Activated CD8-positive, alpha-beta memory T cell treated with anti-CD3 and anti-CD28 coated beads for 36 hours (primary cell): ENCODE measurements around the gene SURF4. TPM values are rescaled to one million over a fixed set of nuclear protein-coding genes. Genes with fewer than 3 reads are reported as not detected.

Experiments used
- total RNA-seq, 2 experiments: library from RNA; stranded (reverse); gene quantifications; one replicate each; pipeline ENCODE4 v1.2.3, GENCODE V29; 2021

The SURF4 gene
- total RNA-seq, 2 experiments from 2014 or later: 260 to 276 TPM

Other genes with a start within 250 kb of the SURF4 start
- 1 to 10 TPM; 2.5 to 3.1 TPM for gene GBGT1, start 212.1 kb downstream of the SURF4 start, total RNA-seq
- not detected for gene OBP2B, start 166.8 kb downstream of the SURF4 start, total RNA-seq
- not detected for gene ABO, start 100.9 kb downstream of the SURF4 start, total RNA-seq
- 10 to 100 TPM; 33.0 to 34.2 TPM for gene SURF6, start 39.9 kb downstream of the SURF4 start, total RNA-seq
- 10 to 100 TPM; 42.5 to 43.3 TPM for gene MED22, start 27.9 kb downstream of the SURF4 start, total RNA-seq
- 1,000 to 10,000 TPM; 3,102 to 3,168 TPM for gene RPL7A, start 27.8 kb downstream of the SURF4 start, total RNA-seq
- gene SURF1, start 19.6 kb downstream of the SURF4 start, total RNA-seq: 10 to 100 TPM; 31.6 to 31.9 TPM
- 10 to 100 TPM; 29.7 to 30.9 TPM for gene SURF2, start 19.5 kb downstream of the SURF4 start, total RNA-seq
- gene STKLD1, start 306 bp upstream of the SURF4 start, total RNA-seq: under 1 TPM; 0.21 to 0.65 TPM
- 10 to 100 TPM; 49.5 to 52.0 TPM for gene REXO4, start 42.0 kb upstream of the SURF4 start, total RNA-seq
- gene ADAMTS13, start 46.3 kb upstream of the SURF4 start, total RNA-seq: 1 to 10 TPM in 1 of 2 experiments, under 1 TPM in 1; 0.89 to 1.4 TPM
- under 1 TPM; 0.90 to 0.97 TPM for gene CACFD1, start 83.9 kb upstream of the SURF4 start, total RNA-seq
- gene SLC2A6, start 103.0 kb upstream of the SURF4 start, total RNA-seq: 10 to 100 TPM; 14.3 to 14.4 TPM
- gene MYMK, start 148.9 kb upstream of the SURF4 start, total RNA-seq: not detected
- under 1 TPM in 1 of 2 experiments, not detected in 1; 0.04 TPM for gene ADAMTSL2, start 158.6 kb upstream of the SURF4 start, total RNA-seq
- gene FAM163B, start 233.3 kb upstream of the SURF4 start, total RNA-seq: not detected